ENCODE data around the gene ZNF587B. TPM values are rescaled to one million over a fixed set of nuclear protein-coding genes. Genes with fewer than 3 reads are reported as not detected.
"Not testable (repeated sequence)": the region's sequence is repeated elsewhere in the genome, so short reads cannot be mapped to it uniquely, and the experiment has no call there.

Gene ZNF587B
- total and polyA plus RNA-seq, 5 experiments from 2014 or later = 0.27 to 29.9 (median 1.3) TPM

DNA sequence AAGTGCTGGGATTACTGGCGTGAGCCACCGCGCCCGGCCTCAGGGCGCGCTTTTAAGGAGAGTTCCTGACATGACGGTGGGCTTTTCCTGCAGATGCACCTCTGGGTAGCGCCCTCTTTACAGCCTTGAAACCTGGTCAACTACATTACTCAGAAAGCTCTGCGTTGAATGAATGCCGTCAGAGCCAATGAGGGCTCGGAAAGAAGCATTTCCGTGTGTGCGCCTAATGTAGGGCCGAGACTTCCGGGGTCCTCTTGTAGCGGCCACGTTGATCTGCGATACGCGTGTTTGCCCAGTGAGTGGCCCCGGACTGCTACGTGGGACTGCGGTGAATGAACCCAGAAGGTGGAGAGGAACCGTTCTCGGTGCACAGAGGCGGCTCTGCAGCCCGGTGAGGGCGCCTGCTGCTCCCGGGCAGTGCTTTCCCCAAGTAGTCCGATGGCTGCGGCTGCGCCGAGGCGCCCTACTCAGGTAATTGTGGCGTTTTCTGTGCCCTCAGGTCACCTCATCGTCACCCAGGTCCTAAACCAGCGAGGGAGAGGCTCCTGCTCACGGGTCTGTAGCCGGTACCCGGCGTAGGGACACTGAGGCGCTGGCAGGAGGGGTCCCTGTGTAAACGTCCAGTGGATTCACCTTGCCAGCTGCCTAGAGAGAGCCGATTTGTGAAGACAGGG lies 10.5 kb upstream of the ZNF587B start:
- Mint-ChIP-seq H3K9me3 (no peaks in the 10 kb centered on the region), H3K27ac (peak overlapping the region; percentile 94 to 99 (median 99)), H3K4me3 (peak overlapping the region; percentile 94 to 99 (median 98)), H3K36me3 (peaks cover 0 to 15% (median 6%) of the 10 kb centered on the region in 3 donors), H3K4me1 (peaks cover 36 to 69% (median 60%) of the 10 kb centered on the region in 4 donors), H3K27me3 (no peaks in the 10 kb centered on the region)
- peak; percentile 57 to 91 (median 82) for DNase-seq
- POLR2A ChIA-PET = interaction anchor here (0.6 to 2.6 kb wide), 12 partner anchors 14 to 495 kb away, joined by 3 to 13 read pairs (median 5); partner anchors contain the start of genes ZNF417, ZNF551, ZNF586 and ZNF587
- peak; percentile 86 for ATAC-seq

GRCh38 chr19:57820599-57820998 lies 9.5 kb upstream of the ZNF587B start:
- Mint-ChIP-seq H3K27ac (peak overlapping the region; percentile 94 to 99 (median 99)), H3K27me3 (no peaks in the 10 kb centered on the region), H3K36me3 (peaks cover 0 to 19% (median 6%) of the 10 kb centered on the region in 3 donors), H3K4me1 (peaks cover 31 to 61% (median 54%) of the 10 kb centered on the region in 4 donors), H3K9me3 (no peaks in the 10 kb centered on the region), H3K4me3 (peak overlapping the region; percentile 94 to 99 (median 98))
- DNase-seq = no peak
- ATAC-seq = no peak
- POLR2A ChIA-PET = interaction anchor here (1.5 to 2.2 kb wide), 2 partner anchors 20 to 67 kb away, joined by 7 to 10 read pairs; no protein-coding TSS in a partner anchor

- Mint-ChIP-seq H3K4me3 (peak overlapping the region; percentile 94 to 99 (median 98)), H3K36me3 (peaks cover 0 to 22% (median 10%) of the 10 kb centered on the region in 3 donors), H3K27ac (peak overlapping the region; percentile 68 to 99 (median 98)), H3K4me1 (peaks cover 33 to 61% (median 53%) of the 10 kb centered on the region in 4 donors)
- ATAC-seq, DNase-seq, H3K27me3 Mint-ChIP-seq, POLR2A ChIA-PET, H3K9me3 Mint-ChIP-seq: not testable (repeated sequence)
These were observed 9.0 kb upstream of the ZNF587B start for GRCh38 chr19:57821095-57821494.

GRCh38 chr19:57821501-57821900 lies 8.6 kb upstream of the ZNF587B start:
- Mint-ChIP-seq H3K27ac (peak overlapping the region in 3 of 10 donors; percentile 6 to 77 (median 9)), H3K36me3 (peaks cover 0 to 25% (median 10%) of the 10 kb centered on the region in 3 donors), H3K4me1 (peaks cover 34 to 61% (median 53%) of the 10 kb centered on the region in 4 donors), H3K4me3 (peak overlapping the region in 6 of 10 donors; percentile 19 to 99 (median 95))
- H3K27me3 Mint-ChIP-seq, DNase-seq, H3K9me3 Mint-ChIP-seq, POLR2A ChIA-PET, ATAC-seq: not testable (repeated sequence)

- Mint-ChIP-seq H3K27ac (peak overlapping the region in 7 of 10 donors; percentile 9 to 75 (median 26)), H3K4me1 (peaks cover 39 to 67% (median 60%) of the 10 kb centered on the region in 4 donors), H3K4me3 (peak overlapping the region in 4 of 10 donors; percentile 22 to 53 (median 44)), H3K36me3 (peaks cover 0 to 34% (median 12%) of the 10 kb centered on the region in 3 donors)
- DNase-seq, H3K27me3 Mint-ChIP-seq, ATAC-seq, POLR2A ChIA-PET, H3K9me3 Mint-ChIP-seq: not testable (repeated sequence)
These were observed 6.9 kb upstream of the ZNF587B start for GRCh38 chr19:57823155-57823554.

GRCh38 chr19:57823608-57824007 lies 6.5 kb upstream of the ZNF587B start:
- Mint-ChIP-seq H3K4me1 (peaks cover 39 to 67% (median 58%) of the 10 kb centered on the region in 4 donors), H3K4me3 (peak overlapping the region in 1 of 10 donors; percentile 41), H3K27ac (peak overlapping the region in 9 of 10 donors; percentile 10 to 75 (median 27)), H3K36me3 (peaks cover 0 to 35% (median 12%) of the 10 kb centered on the region in 3 donors)
- POLR2A ChIA-PET, H3K27me3 Mint-ChIP-seq, ATAC-seq, DNase-seq, H3K9me3 Mint-ChIP-seq: not testable (repeated sequence)

DNA sequence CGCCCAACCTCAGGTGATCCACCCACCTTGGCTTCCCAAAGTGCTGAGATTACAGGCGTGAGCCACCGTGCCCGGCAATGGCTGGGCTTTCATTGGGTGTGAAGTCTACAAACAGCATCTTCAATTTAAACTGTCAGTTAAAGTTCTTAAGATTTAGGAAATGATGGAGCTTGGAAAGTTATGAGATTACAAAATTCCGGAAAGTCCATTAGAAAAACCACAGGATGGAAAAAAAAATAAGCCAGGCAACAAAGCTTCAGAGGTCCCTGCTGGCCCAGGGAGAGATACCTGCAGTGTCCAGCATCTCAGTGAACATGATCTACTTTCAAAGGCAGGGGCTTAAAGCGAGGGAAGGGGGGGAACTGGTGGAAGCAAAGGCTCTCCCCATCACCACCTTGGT lies 4.6 kb upstream of the ZNF587B start:
- Mint-ChIP-seq H3K4me1 (peaks cover 38 to 74% (median 57%) of the 10 kb centered on the region in 4 donors), H3K9me3 (no peaks in the 10 kb centered on the region), H3K27me3 (no peaks in the 10 kb centered on the region), H3K27ac (no peak overlapping the region), H3K4me3 (no peak overlapping the region), H3K36me3 (peaks cover 0 to 45% (median 18%) of the 10 kb centered on the region in 3 donors)
- ATAC-seq (no peak), DNase-seq (no peak)
- POLR2A ChIA-PET = interaction anchor here (0.8 kb wide), 1 partner anchor 20 kb away, joined by 3 read pairs; no protein-coding TSS in a partner anchor

GRCh38 chr19:57829316-57829715 lies 783 bp upstream of the ZNF587B start:
- no peak for ATAC-seq
- H3K4me1 Mint-ChIP-seq = peaks cover 22 to 53% (median 31%) of the 10 kb centered on the region in 4 donors
- H3K36me3 Mint-ChIP-seq = peaks cover 0 to 41% (median 11%) of the 10 kb centered on the region in 3 donors
- DNase-seq = no peak
- POLR2A ChIA-PET = no interaction called here
- H3K4me3 Mint-ChIP-seq = no peak overlapping the region
- H3K9me3 Mint-ChIP-seq = no peaks in the 10 kb centered on the region
- H3K27me3 Mint-ChIP-seq = no peaks in the 10 kb centered on the region
- peak overlapping the region in 4 of 10 donors; percentile 27 to 76 (median 44) for H3K27ac Mint-ChIP-seq

GRCh38 chr19:57836991-57837390 lies 6.9 kb downstream of the ZNF587B start:
- H3K9me3 Mint-ChIP-seq, ATAC-seq, POLR2A ChIA-PET, H3K4me3 Mint-ChIP-seq, DNase-seq, H3K27me3 Mint-ChIP-seq, H3K27ac Mint-ChIP-seq: not testable (repeated sequence)
- H3K36me3 Mint-ChIP-seq = peaks cover 0 to 51% (median 11%) of the 10 kb centered on the region in 3 donors
- H3K4me1 Mint-ChIP-seq = peaks cover 12 to 28% (median 17%) of the 10 kb centered on the region in 4 donors

- Mint-ChIP-seq H3K27ac (peak overlapping the region in 9 of 10 donors; percentile 35 to 87 (median 61)), H3K4me1 (peaks cover 14 to 21% (median 16%) of the 10 kb centered on the region in 4 donors), H3K36me3 (peaks cover 0 to 62% (median 14%) of the 10 kb centered on the region in 3 donors)
- DNase-seq, H3K9me3 Mint-ChIP-seq, H3K27me3 Mint-ChIP-seq, H3K4me3 Mint-ChIP-seq, POLR2A ChIA-PET: not testable (repeated sequence)
- ATAC-seq = peak in 1 of 2 donors; percentile 53
These were observed 8.6 kb downstream of the ZNF587B start for GRCh38 chr19:57838622-57839191.

- Mint-ChIP-seq H3K27me3 (no peaks in the 10 kb centered on the region), H3K36me3 (peaks cover 0 to 72% (median 22%) of the 10 kb centered on the region in 3 donors), H3K9me3 (no peaks in the 10 kb centered on the region), H3K27ac (peak overlapping the region in 1 of 10 donors; percentile 19), H3K4me1 (peaks cover 14 to 24% (median 16%) of the 10 kb centered on the region in 4 donors), H3K4me3 (no peak overlapping the region)
- POLR2A ChIA-PET = no interaction called here
- no peak for DNase-seq
- ATAC-seq = no peak
These were observed 11.1 kb downstream of the ZNF587B start for GRCh38 chr19:57841122-57841763.

DNA sequence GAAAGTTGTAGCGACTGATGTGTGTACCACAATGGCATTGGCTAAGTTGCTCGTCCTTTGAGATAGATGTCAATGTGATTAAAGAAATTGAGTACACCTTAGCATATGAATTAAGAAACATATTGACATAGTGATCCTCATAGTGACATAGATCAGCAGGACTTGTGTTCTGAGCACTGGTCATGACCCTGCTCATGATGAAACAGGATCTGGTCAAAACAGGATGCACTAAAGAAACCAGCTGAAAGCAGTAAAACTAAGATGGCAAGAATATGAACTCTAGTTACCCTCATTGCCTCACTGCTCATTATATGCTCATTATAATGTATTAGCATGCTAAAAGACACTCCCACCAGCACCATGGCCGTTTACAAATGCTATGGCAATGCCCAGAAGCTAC lies 17.1 kb downstream of the ZNF587B start:
- H3K27ac Mint-ChIP-seq, DNase-seq, H3K9me3 Mint-ChIP-seq, ATAC-seq, H3K27me3 Mint-ChIP-seq, H3K4me3 Mint-ChIP-seq: not testable (repeated sequence)
- Mint-ChIP-seq H3K4me1 (peaks cover 19 to 30% (median 24%) of the 10 kb centered on the region in 4 donors), H3K36me3 (peaks cover 6 to 28% (median 17%) of the 10 kb centered on the region in 3 donors)
- POLR2A ChIA-PET = interaction anchor here (0.7 kb wide), 1 partner anchor 227 kb away, joined by 3 read pairs; no protein-coding TSS in a partner anchor
